ENCODE data around the gene RLN3. TPM values are rescaled to one million over a fixed set of nuclear protein-coding genes. Genes with fewer than 3 reads are reported as not detected.
"Not testable (repeated sequence)": the region's sequence is repeated elsewhere in the genome, so short reads cannot be mapped to it uniquely, and the experiment has no call there.

RLN3 gene
- total RNA-seq, 3 donors from 2014 or later, result not detected

DNA sequence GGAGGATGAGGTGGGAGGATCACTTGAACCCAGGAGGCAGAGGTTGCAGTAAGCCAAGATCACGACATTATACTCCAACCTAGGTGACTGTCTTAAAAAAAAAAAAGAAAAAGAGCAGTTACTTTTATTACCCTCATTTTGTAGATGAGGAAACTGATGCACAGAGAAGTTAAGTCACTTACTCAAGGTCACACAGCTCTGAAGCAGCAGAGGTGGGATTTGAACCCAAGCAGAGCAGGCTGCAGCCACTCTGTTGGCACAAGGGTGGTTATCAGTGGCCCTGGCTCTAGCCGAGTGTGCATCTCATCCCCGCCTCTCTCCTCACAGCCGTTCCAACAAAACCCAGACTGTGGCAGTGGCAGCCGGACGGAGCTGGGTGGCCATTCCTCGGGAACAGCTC lies 11.2 kb downstream of the RLN3 start:
- ATAC-seq, result no peak
- Histone ChIP-seq H3K36me3 (ENCODE audit: low read depth) (no peaks in the 10 kb centered on the region), H3K9me3 (no peaks in the 10 kb centered on the region), H3K4me1 (ENCODE audit: low read depth) (peaks cover 1% of the 10 kb centered on the region), H3K4me3 (no peak overlapping the region)
- DNase-seq, result no peak
- intact Hi-C loops (cut with DNase I, micrococcal nuclease), result no loop called here
- TF ChIP-seq, protein P1, sequence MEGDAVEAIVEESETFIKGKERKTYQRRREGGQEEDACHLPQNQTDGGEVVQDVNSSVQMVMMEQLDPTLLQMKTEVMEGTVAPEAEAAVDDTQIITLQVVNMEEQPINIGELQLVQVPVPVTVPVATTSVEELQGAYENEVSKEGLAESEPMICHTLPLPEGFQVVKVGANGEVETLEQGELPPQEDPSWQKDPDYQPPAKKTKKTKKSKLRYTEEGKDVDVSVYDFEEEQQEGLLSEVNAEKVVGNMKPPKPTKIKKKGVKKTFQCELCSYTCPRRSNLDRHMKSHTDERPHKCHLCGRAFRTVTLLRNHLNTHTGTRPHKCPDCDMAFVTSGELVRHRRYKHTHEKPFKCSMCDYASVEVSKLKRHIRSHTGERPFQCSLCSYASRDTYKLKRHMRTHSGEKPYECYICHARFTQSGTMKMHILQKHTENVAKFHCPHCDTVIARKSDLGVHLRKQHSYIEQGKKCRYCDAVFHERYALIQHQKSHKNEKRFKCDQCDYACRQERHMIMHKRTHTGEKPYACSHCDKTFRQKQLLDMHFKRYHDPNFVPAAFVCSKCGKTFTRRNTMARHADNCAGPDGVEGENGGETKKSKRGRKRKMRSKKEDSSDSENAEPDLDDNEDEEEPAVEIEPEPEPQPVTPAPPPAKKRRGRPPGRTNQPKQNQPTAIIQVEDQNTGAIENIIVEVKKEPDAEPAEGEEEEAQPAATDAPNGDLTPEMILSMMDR (IDR thresholded peaks at IDR 0.05), result no peak

- DNase-seq (peak in 1 of 3 donors; percentile 65), ATAC-seq (peak; percentile 72)
- H3K4me3 ChIP-seq; H3K4me1 ChIP-seq (ENCODE audit: low read depth); H3K36me3 ChIP-seq (ENCODE audit: low read depth); intact Hi-C loops (cut with DNase I, micrococcal nuclease); H3K9me3 ChIP-seq: not testable (repeated sequence)
- TF ChIP-seq, protein P1 (IDR thresholded peaks at IDR 0.05), result peak; percentile 36
Observed at GRCh38 chr19:14042659-14043608, 15.0 kb downstream of the RLN3 start.

DNA sequence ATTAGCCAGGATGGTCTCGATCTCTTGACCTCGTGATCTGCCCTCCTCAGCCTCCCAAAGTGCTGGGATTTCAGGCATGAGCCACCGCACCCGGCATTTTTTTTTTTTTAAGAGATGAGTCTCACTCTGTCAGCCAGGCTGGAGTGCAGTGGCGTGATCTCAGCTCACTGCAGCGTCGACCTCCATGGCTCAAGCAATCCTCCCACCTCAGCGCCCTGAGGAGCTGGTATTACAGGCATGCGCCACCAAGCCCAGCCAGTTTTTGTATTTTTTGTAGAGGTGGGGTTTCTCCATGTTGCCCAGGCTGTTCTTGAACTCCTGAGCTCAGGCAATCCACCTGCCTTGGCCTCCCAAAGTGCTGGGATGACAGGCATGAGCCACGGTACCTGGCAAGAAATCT lies 19.9 kb downstream of the RLN3 start:
- H3K4me1 ChIP-seq (ENCODE audit: low read depth); H3K36me3 ChIP-seq (ENCODE audit: low read depth); ATAC-seq; intact Hi-C loops (cut with DNase I, micrococcal nuclease); H3K9me3 ChIP-seq; H3K4me3 ChIP-seq; DNase-seq: not testable (repeated sequence)

DNA sequence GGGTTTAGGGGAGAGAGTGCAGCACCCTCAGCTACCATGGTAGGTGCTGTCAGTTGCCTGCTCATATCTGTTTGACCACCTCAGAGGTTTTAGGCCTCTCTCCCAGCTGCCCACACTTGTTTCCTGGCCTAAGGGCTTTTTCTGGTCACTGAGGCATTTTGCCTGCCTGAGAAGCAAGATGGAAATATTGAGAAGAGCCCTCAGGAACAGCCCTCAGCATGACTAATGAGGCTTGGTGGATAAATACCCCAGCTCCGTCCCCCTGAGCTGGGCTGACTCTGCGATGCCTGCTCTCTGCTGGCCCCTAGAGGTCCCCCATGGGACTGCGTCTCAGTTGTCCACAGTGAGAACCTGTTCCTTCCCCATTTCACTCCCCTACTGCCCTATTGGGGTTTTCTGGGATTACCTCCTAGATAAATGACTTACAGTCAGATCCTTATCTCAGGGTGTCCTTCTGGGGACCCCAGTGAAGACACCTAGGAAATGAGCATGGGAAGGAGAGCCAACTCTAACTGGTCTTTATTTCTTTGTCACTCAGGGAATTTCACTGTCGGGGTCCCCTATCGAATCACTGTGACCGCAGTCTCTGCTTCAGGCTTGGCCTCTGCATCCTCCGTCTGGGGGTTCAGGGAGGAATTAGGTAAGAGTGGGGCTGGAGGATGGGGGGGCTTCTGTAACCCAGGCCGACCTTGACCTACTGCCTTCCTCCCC lies 20.6 kb downstream of the RLN3 start:
- TF ChIP-seq, protein P1 (IDR thresholded peaks at IDR 0.05), result peak; percentile 90
- peak; percentile 66 to 81 (median 78) for DNase-seq
- H3K36me3 ChIP-seq (ENCODE audit: low read depth), result no peaks in the 10 kb centered on the region
- peaks cover 5% of the 10 kb centered on the region for H3K4me1 ChIP-seq (ENCODE audit: low read depth)
- no peaks in the 10 kb centered on the region for H3K9me3 ChIP-seq
- intact Hi-C loops (cut with DNase I, micrococcal nuclease), result no loop called here
- H3K4me3 ChIP-seq, result no peak overlapping the region
- ATAC-seq, result peak; percentile 84

- Histone ChIP-seq H3K4me1 (ENCODE audit: low read depth) (no peaks in the 10 kb centered on the region), H3K9me3 (no peaks in the 10 kb centered on the region), H3K4me3 (no peak overlapping the region), H3K36me3 (ENCODE audit: low read depth) (no peaks in the 10 kb centered on the region)
- TF ChIP-seq, protein P1 (IDR thresholded peaks at IDR 0.05), result no peak
- intact Hi-C loops (cut with DNase I, micrococcal nuclease), result no loop called here
- DNase-seq, result no peak
- no peak for ATAC-seq
Observed at GRCh38 chr19:14050512-14050911, 22.6 kb downstream of the RLN3 start.

GRCh38 chr19:14050961-14051360 lies 23.0 kb downstream of the RLN3 start:
- H3K9me3 ChIP-seq; DNase-seq; H3K4me3 ChIP-seq; ATAC-seq; intact Hi-C loops (cut with DNase I, micrococcal nuclease); H3K36me3 ChIP-seq (ENCODE audit: low read depth); H3K4me1 ChIP-seq (ENCODE audit: low read depth): not testable (repeated sequence)

Data from mucosa of descending colon (tissue), 3 donors.